ENCODE results near the gene TRHDE.

The TRHDE gene

GRCh38 chr12:72270961-72271360 is 1.2 kb upstream of the TRHDE start:
- no peak overlapping the region for H3K27ac Mint-ChIP-seq
- H3K4me3 Mint-ChIP-seq = peak overlapping the region; percentile 87
- peaks cover 62% of the 10 kb centered on the region for H3K27me3 Mint-ChIP-seq (ENCODE audit: low read depth, poor library complexity)
- H3K9me3 Mint-ChIP-seq = no peaks in the 10 kb centered on the region
- no peak for DNase-seq
- no peaks in the 10 kb centered on the region for H3K36me3 Mint-ChIP-seq (ENCODE audit: low read depth)
- peaks cover 26% of the 10 kb centered on the region for H3K4me1 Mint-ChIP-seq
- TF ChIP-seq, protein P1, sequence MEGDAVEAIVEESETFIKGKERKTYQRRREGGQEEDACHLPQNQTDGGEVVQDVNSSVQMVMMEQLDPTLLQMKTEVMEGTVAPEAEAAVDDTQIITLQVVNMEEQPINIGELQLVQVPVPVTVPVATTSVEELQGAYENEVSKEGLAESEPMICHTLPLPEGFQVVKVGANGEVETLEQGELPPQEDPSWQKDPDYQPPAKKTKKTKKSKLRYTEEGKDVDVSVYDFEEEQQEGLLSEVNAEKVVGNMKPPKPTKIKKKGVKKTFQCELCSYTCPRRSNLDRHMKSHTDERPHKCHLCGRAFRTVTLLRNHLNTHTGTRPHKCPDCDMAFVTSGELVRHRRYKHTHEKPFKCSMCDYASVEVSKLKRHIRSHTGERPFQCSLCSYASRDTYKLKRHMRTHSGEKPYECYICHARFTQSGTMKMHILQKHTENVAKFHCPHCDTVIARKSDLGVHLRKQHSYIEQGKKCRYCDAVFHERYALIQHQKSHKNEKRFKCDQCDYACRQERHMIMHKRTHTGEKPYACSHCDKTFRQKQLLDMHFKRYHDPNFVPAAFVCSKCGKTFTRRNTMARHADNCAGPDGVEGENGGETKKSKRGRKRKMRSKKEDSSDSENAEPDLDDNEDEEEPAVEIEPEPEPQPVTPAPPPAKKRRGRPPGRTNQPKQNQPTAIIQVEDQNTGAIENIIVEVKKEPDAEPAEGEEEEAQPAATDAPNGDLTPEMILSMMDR (IDR thresholded peaks at IDR 0.05) = no peak

DNA sequence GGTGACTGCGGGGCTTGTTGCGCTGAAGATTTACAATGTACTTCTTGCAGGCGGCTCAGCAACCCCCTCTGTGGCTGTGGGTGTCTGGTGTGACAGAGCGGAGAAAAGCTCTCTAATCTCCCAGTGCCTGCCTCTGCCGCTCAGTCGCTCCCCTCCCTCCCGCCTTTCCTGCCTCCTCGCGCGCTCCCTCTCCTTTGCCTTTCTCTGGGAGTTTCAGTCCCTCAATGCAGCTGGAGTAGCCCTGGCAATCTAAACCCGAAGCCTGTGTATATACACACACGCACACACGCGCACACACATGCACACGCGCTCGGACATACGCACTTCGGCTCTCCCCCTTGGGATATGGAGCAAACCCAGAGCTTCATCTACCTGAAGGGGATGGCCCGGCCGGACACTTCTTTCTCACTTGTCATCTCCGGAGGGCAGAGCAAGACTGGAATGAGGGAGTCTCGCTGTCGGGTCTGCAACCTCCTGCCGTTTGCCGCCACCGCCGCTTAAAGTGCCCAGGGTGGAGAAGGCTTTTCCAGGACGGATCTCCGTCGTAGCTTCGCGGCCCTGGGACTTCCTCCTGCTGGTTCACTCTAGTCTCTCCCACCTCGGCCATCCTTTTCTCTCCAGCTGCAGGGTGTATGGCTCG is 599 bp upstream of the TRHDE start:
- Mint-ChIP-seq H3K4me3 (peak overlapping the region; percentile 87), H3K27ac (no peak overlapping the region), H3K9me3 (no peaks in the 10 kb centered on the region), H3K4me1 (peaks cover 26% of the 10 kb centered on the region), H3K27me3 (ENCODE audit: low read depth, poor library complexity) (peaks cover 68% of the 10 kb centered on the region), H3K36me3 (ENCODE audit: low read depth) (no peaks in the 10 kb centered on the region)
- TF ChIP-seq, protein P1 (IDR thresholded peaks at IDR 0.05) = no peak
- DNase-seq = peak; percentile 74

GRCh38 chr12:72272731-72273498 is 745 bp downstream of the TRHDE start:
- H3K4me1 Mint-ChIP-seq = peaks cover 26% of the 10 kb centered on the region
- no peak overlapping the region for H3K27ac Mint-ChIP-seq
- no peaks in the 10 kb centered on the region for H3K9me3 Mint-ChIP-seq
- DNase-seq = peak; percentile 50
- TF ChIP-seq, protein P1 (IDR thresholded peaks at IDR 0.05) = no peak
- H3K4me3 Mint-ChIP-seq = peak overlapping the region; percentile 87
- H3K36me3 Mint-ChIP-seq (ENCODE audit: low read depth) = no peaks in the 10 kb centered on the region
- peaks cover 77% of the 10 kb centered on the region for H3K27me3 Mint-ChIP-seq (ENCODE audit: low read depth, poor library complexity)

GRCh38 chr12:72273499-72273837 is 1.3 kb downstream of the TRHDE start:
- DNase-seq = peak; percentile 37
- no peak overlapping the region for H3K27ac Mint-ChIP-seq

DNA sequence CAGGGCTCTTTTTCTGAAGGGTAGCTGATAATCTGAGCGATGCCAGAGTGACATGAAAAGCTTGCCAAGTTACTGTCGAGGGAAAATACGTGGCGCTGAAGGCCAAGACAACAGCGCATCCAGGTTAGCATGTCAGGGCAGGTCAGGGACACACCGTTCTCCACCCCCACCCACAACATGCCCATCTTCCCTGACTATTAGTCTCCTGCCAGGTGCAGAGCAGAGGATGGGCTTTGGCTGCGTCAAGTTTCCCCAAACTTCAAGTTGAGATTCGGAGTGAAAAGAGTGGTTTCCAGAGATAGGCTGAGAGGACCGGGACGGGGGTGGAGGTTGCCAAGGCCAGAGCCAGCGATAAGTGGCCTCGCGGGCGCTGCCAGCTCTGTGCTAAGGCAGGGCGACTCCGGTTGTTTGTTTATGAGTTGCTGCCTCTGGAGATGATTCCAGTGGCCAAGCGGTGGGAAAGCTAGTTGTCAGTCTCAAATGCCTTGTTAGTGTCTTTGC is 1.7 kb downstream of the TRHDE start:
- Mint-ChIP-seq H3K4me1 (peaks cover 26% of the 10 kb centered on the region), H3K27ac (no peak overlapping the region), H3K36me3 (ENCODE audit: low read depth) (no peaks in the 10 kb centered on the region), H3K27me3 (ENCODE audit: low read depth, poor library complexity) (peaks cover 85% of the 10 kb centered on the region), H3K4me3 (peak overlapping the region; percentile 75), H3K9me3 (no peaks in the 10 kb centered on the region)
- TF ChIP-seq, protein P1 (IDR thresholded peaks at IDR 0.05) = no peak
- DNase-seq = no peak

More at GRCh38 chr12:72273499-72273837, 1.3 kb downstream of the TRHDE start:
- TF ChIP-seq, protein P1 (IDR thresholded peaks at IDR 0.05) = no peak
- Mint-ChIP-seq H3K36me3 (ENCODE audit: low read depth) (no peaks in the 10 kb centered on the region), H3K9me3 (no peaks in the 10 kb centered on the region), H3K4me1 (peaks cover 26% of the 10 kb centered on the region), H3K4me3 (peak overlapping the region; percentile 75), H3K27me3 (ENCODE audit: low read depth, poor library complexity) (peaks cover 83% of the 10 kb centered on the region)

Measured in nephron progenitor cell (in vitro differentiated cells).